ENCODE measurements around the gene TMTC2.

The TMTC2 gene

DNA sequence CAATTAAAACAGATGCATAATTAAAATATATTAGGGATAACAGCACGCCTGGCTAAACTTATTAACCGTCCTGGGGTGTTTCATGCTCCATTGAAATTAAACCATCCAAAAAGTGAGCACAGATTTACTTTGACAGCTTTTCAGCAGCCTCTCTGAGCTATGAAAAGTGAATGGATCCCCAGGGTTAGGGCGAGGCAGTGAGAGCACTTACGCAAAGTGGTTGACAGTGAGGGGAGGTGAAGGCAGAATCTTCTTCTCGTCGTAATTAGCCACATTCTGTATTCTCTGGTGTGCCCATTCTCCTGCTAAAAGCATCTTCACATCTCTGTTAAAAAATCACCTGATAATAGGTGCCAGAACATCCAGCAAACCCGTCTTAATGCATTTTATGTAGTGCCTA lies 1.9 kb downstream of the TMTC2 start:
- no peak overlapping the region for H3K14ac ChIP-seq (ENCODE audit: low read length in 2 of 2)
- H2BK5ac ChIP-seq (ENCODE audit: low read depth, low read length, poor library complexity, severe bottlenecking), result no peak overlapping the region
- peaks cover 4% of the 10 kb centered on the region for H3K79me1 ChIP-seq (replicated peaks; ENCODE audit: low read length, poor library complexity, severe bottlenecking)
- H3K9me3 ChIP-seq (ENCODE audit: control insufficient read depth, low read length), result no peaks in the 10 kb centered on the region
- DNase-seq, result no peak
- H3K27me3 ChIP-seq (ENCODE audit: control insufficient read depth in 1 of 2, insufficient read depth in 1 of 2, low read length in 2 of 2), result peaks cover 0 to 6% of the 10 kb centered on the region in 2 experiments
- peaks cover 2% of the 10 kb centered on the region for H3K4me1 ChIP-seq (ENCODE audit: control insufficient read depth, insufficient read depth, low read depth, low read length)
- H2AFZ ChIP-seq (ENCODE audit: low read depth, low read length), result no peak overlapping the region
- no peak overlapping the region for H2BK15ac ChIP-seq (ENCODE audit: low read depth, poor library complexity, severe bottlenecking)
- no peak overlapping the region for H3K18ac ChIP-seq (ENCODE audit: low read depth in 1 of 2, low read length in 2 of 2)
- peak overlapping the region in 1 of 2 experiments; percentile 97 for H3K4me3 ChIP-seq (ENCODE audit: insufficient read depth in 1 of 2, low read depth in 1 of 2, low read length in 2 of 2)
- no peaks in the 10 kb centered on the region for H3K36me3 ChIP-seq (ENCODE audit: control insufficient read depth in 1 of 2, insufficient read depth in 2 of 2, low read depth in 1 of 2, low read length in 2 of 2)
- H3K23ac ChIP-seq (ENCODE audit: low read length in 2 of 2), result no peak overlapping the region
- H4K91ac ChIP-seq (ENCODE audit: low read length), result no peak overlapping the region
- H2AK5ac ChIP-seq (ENCODE audit: low read length, severe bottlenecking), result no peak overlapping the region
- 65% methylated on average over 7 of the region's 7 CpGs for WGBS
- H3K4ac ChIP-seq (ENCODE audit: low read depth in 1 of 2, low read length in 2 of 2), result no peak overlapping the region
- no peak overlapping the region for H2BK120ac ChIP-seq (ENCODE audit: low read depth, low read length)
- H2BK12ac ChIP-seq (ENCODE audit: low read length in 2 of 2), result no peak overlapping the region
- no peak overlapping the region for H4K8ac ChIP-seq (ENCODE audit: low read length)
- peak overlapping the region; percentile 91 for H3K9ac ChIP-seq (ENCODE audit: low read length)
- H3K4me2 ChIP-seq (ENCODE audit: low read length, poor library complexity, severe bottlenecking), result no peak overlapping the region
- no peak overlapping the region for H3K27ac ChIP-seq (ENCODE audit: low read length, poor library complexity, severe bottlenecking)

DNA sequence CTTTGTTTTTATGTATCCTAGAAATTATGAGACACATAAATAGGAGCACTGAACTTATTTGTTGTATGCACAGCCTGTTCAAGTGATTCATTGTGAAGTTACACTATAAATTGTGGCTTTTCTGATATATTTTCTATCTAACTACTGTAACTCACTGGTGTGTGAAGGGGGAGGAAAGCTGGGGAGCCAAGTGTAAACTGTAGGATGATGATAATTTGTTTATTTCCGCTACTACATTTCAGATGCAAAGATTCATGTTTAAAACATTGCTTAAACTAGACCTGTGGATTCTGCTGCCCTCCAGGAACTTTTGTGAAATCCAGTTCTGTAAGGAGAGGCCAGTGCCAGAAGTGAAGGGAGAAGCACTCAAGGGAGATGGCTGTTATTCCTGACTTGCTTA lies 3.3 kb downstream of the TMTC2 start:
- no peak overlapping the region for H4K8ac ChIP-seq (ENCODE audit: low read length)

DNA sequence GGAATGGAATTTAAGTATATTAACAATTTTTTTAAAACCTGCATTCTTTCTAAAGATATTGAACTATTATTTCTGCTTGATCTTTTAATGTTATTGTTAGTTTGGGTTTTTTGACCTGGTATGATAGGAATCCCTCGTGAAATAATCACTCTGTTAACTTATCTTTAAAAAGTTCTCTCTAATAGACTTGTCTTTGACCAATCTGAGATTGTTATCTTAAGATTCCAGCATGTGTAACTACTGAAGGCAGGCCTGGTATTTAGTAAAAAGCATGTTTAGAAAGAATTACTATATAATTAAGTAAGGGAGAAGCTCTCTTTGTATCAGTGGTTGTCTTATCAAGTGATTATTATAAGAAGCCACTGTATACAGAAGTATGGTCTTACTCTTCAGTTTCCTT lies 4.8 kb downstream of the TMTC2 start:
- Histone ChIP-seq H3K14ac (ENCODE audit: low read length in 2 of 2) (no peak overlapping the region), H2AK5ac (ENCODE audit: low read length, severe bottlenecking) (no peak overlapping the region), H2BK12ac (ENCODE audit: low read length in 2 of 2) (no peak overlapping the region), H3K9ac (ENCODE audit: low read length) (no peak overlapping the region), H3K23ac (ENCODE audit: low read length in 2 of 2) (no peak overlapping the region), H3K4me2 (ENCODE audit: low read length, poor library complexity, severe bottlenecking) (no peak overlapping the region), H3K9me3 (ENCODE audit: control insufficient read depth, low read length) (no peaks in the 10 kb centered on the region), H3K4ac (ENCODE audit: low read depth in 1 of 2, low read length in 2 of 2) (no peak overlapping the region), H3K4me1 (ENCODE audit: control insufficient read depth, insufficient read depth, low read depth, low read length) (peaks cover 2% of the 10 kb centered on the region), H2BK5ac (ENCODE audit: low read depth, low read length, poor library complexity, severe bottlenecking) (no peak overlapping the region), H3K79me1 (replicated peaks; ENCODE audit: low read length, poor library complexity, severe bottlenecking) (peaks cover 4% of the 10 kb centered on the region), H2BK15ac (ENCODE audit: low read depth, poor library complexity, severe bottlenecking) (no peak overlapping the region), H3K27ac (ENCODE audit: low read length, poor library complexity, severe bottlenecking) (no peak overlapping the region), H4K8ac (ENCODE audit: low read length) (no peak overlapping the region), H3K18ac (ENCODE audit: low read depth in 1 of 2, low read length in 2 of 2) (no peak overlapping the region), H2BK120ac (ENCODE audit: low read depth, low read length) (no peak overlapping the region), H3K4me3 (ENCODE audit: insufficient read depth in 1 of 2, low read depth in 1 of 2, low read length in 2 of 2) (no peak overlapping the region), H4K91ac (ENCODE audit: low read length) (no peak overlapping the region), H3K27me3 (ENCODE audit: control insufficient read depth in 1 of 2, insufficient read depth in 1 of 2, low read length in 2 of 2) (no peaks in the 10 kb centered on the region), H3K36me3 (ENCODE audit: control insufficient read depth in 1 of 2, insufficient read depth in 2 of 2, low read depth in 1 of 2, low read length in 2 of 2) (no peaks in the 10 kb centered on the region), H2AFZ (ENCODE audit: low read depth, low read length) (no peak overlapping the region)
- no CpG with 5 or more reads among the region's 1 CpG for WGBS
- DNase-seq, result no peak

More for the DNA sequence above, 3.3 kb downstream of the TMTC2 start:
- Histone ChIP-seq H2BK15ac (ENCODE audit: low read depth, poor library complexity, severe bottlenecking) (no peak overlapping the region), H3K23ac (ENCODE audit: low read length in 2 of 2) (no peak overlapping the region), H3K36me3 (ENCODE audit: control insufficient read depth in 1 of 2, insufficient read depth in 2 of 2, low read depth in 1 of 2, low read length in 2 of 2) (no peaks in the 10 kb centered on the region), H3K79me1 (replicated peaks; ENCODE audit: low read length, poor library complexity, severe bottlenecking) (peaks cover 4% of the 10 kb centered on the region), H3K18ac (ENCODE audit: low read depth in 1 of 2, low read length in 2 of 2) (no peak overlapping the region), H3K9ac (ENCODE audit: low read length) (no peak overlapping the region), H2BK5ac (ENCODE audit: low read depth, low read length, poor library complexity, severe bottlenecking) (no peak overlapping the region), H4K91ac (ENCODE audit: low read length) (no peak overlapping the region), H2AFZ (ENCODE audit: low read depth, low read length) (no peak overlapping the region), H3K27me3 (ENCODE audit: control insufficient read depth in 1 of 2, insufficient read depth in 1 of 2, low read length in 2 of 2) (no peaks in the 10 kb centered on the region), H3K27ac (ENCODE audit: low read length, poor library complexity, severe bottlenecking) (no peak overlapping the region), H2AK5ac (ENCODE audit: low read length, severe bottlenecking) (no peak overlapping the region), H3K9me3 (ENCODE audit: control insufficient read depth, low read length) (no peaks in the 10 kb centered on the region), H3K4me3 (ENCODE audit: insufficient read depth in 1 of 2, low read depth in 1 of 2, low read length in 2 of 2) (no peak overlapping the region), H3K4me1 (ENCODE audit: control insufficient read depth, insufficient read depth, low read depth, low read length) (peaks cover 2% of the 10 kb centered on the region), H2BK120ac (ENCODE audit: low read depth, low read length) (no peak overlapping the region), H3K4ac (ENCODE audit: low read depth in 1 of 2, low read length in 2 of 2) (no peak overlapping the region), H2BK12ac (ENCODE audit: low read length in 2 of 2) (no peak overlapping the region), H3K4me2 (ENCODE audit: low read length, poor library complexity, severe bottlenecking) (no peak overlapping the region), H3K14ac (ENCODE audit: low read length in 2 of 2) (no peak overlapping the region)
- no peak for DNase-seq
- WGBS, result no CpG with 5 or more reads among the region's 1 CpG

DNA sequence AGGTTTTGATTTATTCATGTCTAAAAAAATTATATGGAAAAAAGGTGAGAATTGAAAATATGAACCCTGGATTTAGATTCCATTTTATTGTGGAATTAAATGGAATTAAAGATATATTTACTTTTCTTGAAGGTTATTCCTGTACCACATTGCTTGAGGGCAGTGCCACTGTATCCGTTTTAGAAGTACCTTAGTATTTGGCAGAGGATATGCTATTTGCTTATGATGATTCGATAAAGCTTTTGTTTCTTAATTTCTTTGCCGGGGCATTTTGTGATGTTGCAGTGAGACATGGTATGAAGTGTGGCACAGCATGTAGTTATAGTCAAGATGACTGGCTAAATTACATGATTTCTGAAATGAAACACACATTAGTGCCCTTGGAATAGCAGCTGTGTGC lies 7.6 kb downstream of the TMTC2 start:
- Histone ChIP-seq H2BK15ac (ENCODE audit: low read depth, poor library complexity, severe bottlenecking) (no peak overlapping the region), H3K4me1 (ENCODE audit: control insufficient read depth, insufficient read depth, low read depth, low read length) (no peaks in the 10 kb centered on the region), H3K27ac (ENCODE audit: low read length, poor library complexity, severe bottlenecking) (no peak overlapping the region), H3K4me2 (ENCODE audit: low read length, poor library complexity, severe bottlenecking) (no peak overlapping the region), H3K23ac (ENCODE audit: low read length in 2 of 2) (no peak overlapping the region), H3K36me3 (ENCODE audit: control insufficient read depth in 1 of 2, insufficient read depth in 2 of 2, low read depth in 1 of 2, low read length in 2 of 2) (no peaks in the 10 kb centered on the region), H3K9me3 (ENCODE audit: control insufficient read depth, low read length) (no peaks in the 10 kb centered on the region), H3K18ac (ENCODE audit: low read depth in 1 of 2, low read length in 2 of 2) (no peak overlapping the region), H2BK5ac (ENCODE audit: low read depth, low read length, poor library complexity, severe bottlenecking) (no peak overlapping the region), H3K79me1 (replicated peaks; ENCODE audit: low read length, poor library complexity, severe bottlenecking) (peaks cover 3% of the 10 kb centered on the region), H2AFZ (ENCODE audit: low read depth, low read length) (no peak overlapping the region), H3K4ac (ENCODE audit: low read depth in 1 of 2, low read length in 2 of 2) (no peak overlapping the region), H2AK5ac (ENCODE audit: low read length, severe bottlenecking) (no peak overlapping the region), H3K9ac (ENCODE audit: low read length) (no peak overlapping the region), H3K14ac (ENCODE audit: low read length in 2 of 2) (no peak overlapping the region), H2BK12ac (ENCODE audit: low read length in 2 of 2) (no peak overlapping the region), H3K4me3 (ENCODE audit: insufficient read depth in 1 of 2, low read depth in 1 of 2, low read length in 2 of 2) (no peak overlapping the region), H2BK120ac (ENCODE audit: low read depth, low read length) (no peak overlapping the region), H3K27me3 (ENCODE audit: control insufficient read depth in 1 of 2, insufficient read depth in 1 of 2, low read length in 2 of 2) (no peaks in the 10 kb centered on the region), H4K8ac (ENCODE audit: low read length) (no peak overlapping the region), H4K91ac (ENCODE audit: low read length) (no peak overlapping the region)
- WGBS, result 95% methylated on average over 3 of the region's 3 CpGs
- no peak for DNase-seq

Measured in mesenchymal stem cell (in vitro differentiated cells and primary cell).